HG02763 (cell line): ENCODE measurements around the gene ABHD17A.

ENCODE experiments used
- ATAC-seq: cut with Tn5 transposase; IDR thresholded peaks from one replicate; pipeline ENCODE4 v1.9.1; 2021; ENCODE audit warnings: mild to moderate bottlenecking, moderate library complexity; ENCODE audit not compliant: unreplicated experiment

Gene ABHD17A

GRCh38 chr19:1885398-1886119, at the start of gene ABHD17A:
Gene ABHD17A, minus strand, starts transcription at chr19:1885496. Its CDS starts 3,930 bp downstream, at chr19:1881566.
- ATAC-seq = peak; percentile 79

- ATAC-seq = no peak
Observed at GRCh38 chr19:1933942-1934341, 48.6 kb upstream of the ABHD17A start.

GRCh38 chr19:1933244-1933643, 47.9 kb upstream of the ABHD17A start:
- no peak for ATAC-seq

GRCh38 chr19:1932395-1932794, 47.1 kb upstream of the ABHD17A start:
- ATAC-seq = no peak

GRCh38 chr19:1931445-1931844, 46.1 kb upstream of the ABHD17A start:
- no peak for ATAC-seq

GRCh38 chr19:1929021-1929742, 43.9 kb upstream of the ABHD17A start:
- ATAC-seq = no peak

- ATAC-seq = no peak
Observed at GRCh38 chr19:1925544-1925943, 40.2 kb upstream of the ABHD17A start.

- no peak for ATAC-seq
Observed at GRCh38 chr19:1924320-1924961, 39.1 kb upstream of the ABHD17A start.

GRCh38 chr19:1923319-1923718, 38.0 kb upstream of the ABHD17A start:
- no peak for ATAC-seq

- ATAC-seq = no peak
Observed at GRCh38 chr19:1922803-1923202, 37.5 kb upstream of the ABHD17A start.

- no peak for ATAC-seq
Observed at GRCh38 chr19:1921825-1922224, 36.5 kb upstream of the ABHD17A start.

GRCh38 chr19:1921326-1921725, 36.0 kb upstream of the ABHD17A start:
- ATAC-seq = no peak

- no peak for ATAC-seq
Observed at GRCh38 chr19:1920644-1921043, 35.3 kb upstream of the ABHD17A start.

GRCh38 chr19:1918975-1919374, 33.7 kb upstream of the ABHD17A start:
- ATAC-seq = no peak

- no peak for ATAC-seq
Observed at GRCh38 chr19:1917926-1918325, 32.6 kb upstream of the ABHD17A start.

- no peak for ATAC-seq
Observed at GRCh38 chr19:1917146-1917545, 31.9 kb upstream of the ABHD17A start.

GRCh38 chr19:1914826-1915341, 29.6 kb upstream of the ABHD17A start:
- ATAC-seq = no peak

GRCh38 chr19:1913781-1914577, 28.7 kb upstream of the ABHD17A start:
- no peak for ATAC-seq

GRCh38 chr19:1912760-1913505, 27.6 kb upstream of the ABHD17A start:
- ATAC-seq = no peak

- ATAC-seq = no peak
Observed at GRCh38 chr19:1911995-1912394, 26.7 kb upstream of the ABHD17A start.
